Sigmoid colon (tissue), 7 donors: Measurements from ENCODE around the gene LAIR2. TPM values are rescaled to one million over a fixed set of nuclear protein-coding genes. Genes with fewer than 3 reads are reported as not detected.

Experiments used
- DNase-seq: peaks from one replicate; pipeline ENCODE4 v3.0.0-alpha.2; 2019
- H3K27ac ChIP-seq, 4 donors: fragments of 200-600 bp; sonication (generic); one replicate each; pipeline ENCODE4 v1.5.1; 2016 to 2019; ENCODE audit warnings: mild to moderate bottlenecking in 1 of 4
- H3K27me3 ChIP-seq, 3 donors: fragments of 200-600 bp; sonication (generic); one replicate each; pipeline ENCODE4 v1.5.1; 2019; ENCODE audit warnings: mild to moderate bottlenecking in 1 of 3
- H3K36me3 ChIP-seq, 4 donors: fragments of 200-600 bp; sonication (generic); one replicate each; pipeline ENCODE4 v1.5.1; 2016 to 2019
- H3K4me1 ChIP-seq, 4 donors: fragments of 200-600 bp; sonication (generic); one replicate each; pipeline ENCODE4 v1.5.1; 2017 to 2019
- H3K4me3 ChIP-seq, 4 donors: fragments of 200-600 bp; sonication (generic); one replicate each; pipeline ENCODE4 v1.5.1; 2017 to 2019; ENCODE audit warnings: mild to moderate bottlenecking in 2 of 4, moderate library complexity in 1 of 4
- H3K9me3 ChIP-seq, 4 donors: fragments of 200-600 bp in 3 of 4; sonication (generic) in 3 of 4; one replicate each; pipeline versions ENCODE4 v1.5.1 to v1.6.1; 2013 to 2019
- CTCF ChIP-seq, 4 experiments: fragments of 450-650 bp in 3 of 4; fragments of 200-600 bp in 1 of 4; IDR thresholded peaks; one replicate each; pipeline ENCODE4 v1.5.1; 2016 to 2019; ENCODE audit warnings: antibody characterized with exemption in 4 of 4, mild to moderate bottlenecking in 3 of 4, moderate library complexity in 2 of 4
- EP300 ChIP-seq, 4 donors: sonication (generic); formaldehyde crosslinking; IDR thresholded peaks; one replicate each; pipeline ENCODE4 v1.6.1; 2017; ENCODE audit warnings: antibody characterized with exemption in 4 of 4
- POLR2A ChIP-seq, 2 donors: fragments of 450-650 bp; IDR thresholded peaks; one replicate each; pipeline ENCODE4 v1.6.1; 2016; ENCODE audit warnings: antibody characterized with exemption in 2 of 2, mild to moderate bottlenecking in 2 of 2, moderate library complexity in 2 of 2
- POLR2AphosphoS5 ChIP-seq, 4 donors: sonication (generic); formaldehyde crosslinking; IDR thresholded peaks; one replicate each; pipeline ENCODE4 v1.6.1; 2017; ENCODE audit warnings: antibody characterized with exemption in 4 of 4
- WGBS, 2 donors: extraction: QIAGEN DNeasy Blood & Tissue Kit; methylation state at CpG; one replicate each; pipeline ENCODE4 v1.1.7; 2013; 5-methylcytosine and 5-hydroxymethylcytosine counted together
- intact Hi-C: fragments of 100-400 bp; cut with DNase I; formaldehyde crosslinking; loops from one replicate; pipeline ENCODE4 v1.15.1; 2023
- polyA plus RNA-seq, 3 donors: library from polyadenylated mRNA; stranded (reverse); fragments of 200-250 nt; gene quantifications; one replicate each; pipeline ENCODE4 v1.2.3, GENCODE V29; 2013
- total RNA-seq, 4 donors: library from RNA; depleted of rRNA; stranded (reverse); fragments of >200 nt; gene quantifications; one replicate each; pipeline ENCODE4 v1.1.0, GENCODE V29; 2016
- donor health status: healthy with polysubstance abuse.
- donor health status: Bipolar disorder and iron deficiency.
- donor health status: healthy.

The LAIR2 gene
- total and polyA plus RNA-seq, 7 donors, result 1.9 TPM; not detected in 6

DNA sequence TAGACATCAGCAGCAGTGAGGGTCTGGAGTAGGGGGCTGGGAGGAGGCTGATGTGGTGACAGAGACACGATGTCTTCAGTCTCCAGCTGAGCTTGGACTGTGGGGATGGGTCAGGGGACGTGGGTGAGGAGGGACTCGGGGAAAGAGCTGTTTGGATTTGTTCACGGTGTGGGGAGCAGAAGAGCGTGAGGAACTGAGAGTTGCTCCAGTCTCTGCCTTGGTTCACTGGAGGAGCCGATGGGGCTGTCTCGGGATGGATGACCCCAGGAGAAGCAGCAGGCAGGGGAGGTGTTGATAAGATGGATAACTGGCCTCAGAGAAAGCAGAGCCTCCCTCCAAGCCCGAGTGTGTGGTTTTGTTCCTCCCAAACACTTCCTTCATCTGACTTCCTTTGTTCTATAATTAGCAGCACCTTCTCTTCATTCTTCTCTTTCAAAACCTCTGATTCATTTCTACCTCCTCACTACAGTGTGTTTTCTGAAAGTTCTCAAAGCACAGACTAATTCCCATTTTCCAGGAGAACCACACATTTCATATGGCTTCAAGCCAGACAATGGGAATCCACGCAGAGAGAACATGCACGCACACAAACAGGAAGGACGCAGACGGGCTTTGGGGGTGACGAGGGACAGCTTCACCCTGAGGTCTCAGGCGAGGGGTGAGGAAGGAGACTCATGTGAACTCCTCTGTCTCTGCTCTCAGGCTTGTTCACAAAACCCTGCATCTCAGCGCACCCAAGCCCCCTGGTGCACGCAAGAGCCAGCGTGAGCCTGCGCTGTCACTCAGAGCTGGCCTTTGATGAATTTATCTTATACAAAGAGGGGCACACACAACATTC, 18.6 kb downstream of the LAIR2 start:
- Histone ChIP-seq H3K4me1 (no peaks in the 10 kb centered on the region), H3K27me3 (peaks cover 0 to 7% (median 3%) of the 10 kb centered on the region in 3 donors), H3K36me3 (no peaks in the 10 kb centered on the region), H3K27ac (no peak overlapping the region), H3K4me3 (no peak overlapping the region), H3K9me3 (no peaks in the 10 kb centered on the region)
- intact Hi-C loops, result no loop called here
- TF ChIP-seq POLR2A (IDR thresholded peaks at IDR 0.05), result no peak
- TF ChIP-seq EP300 (IDR thresholded peaks at IDR 0.05), result no peak
- no peak for TF ChIP-seq CTCF (IDR thresholded peaks at IDR 0.05)
- no peak for TF ChIP-seq POLR2AphosphoS5 (IDR thresholded peaks at IDR 0.05)
- 38 to 65% methylated on average over 18 of the region's 18 CpGs for WGBS, 2 donors
- DNase-seq, result no peak

DNA sequence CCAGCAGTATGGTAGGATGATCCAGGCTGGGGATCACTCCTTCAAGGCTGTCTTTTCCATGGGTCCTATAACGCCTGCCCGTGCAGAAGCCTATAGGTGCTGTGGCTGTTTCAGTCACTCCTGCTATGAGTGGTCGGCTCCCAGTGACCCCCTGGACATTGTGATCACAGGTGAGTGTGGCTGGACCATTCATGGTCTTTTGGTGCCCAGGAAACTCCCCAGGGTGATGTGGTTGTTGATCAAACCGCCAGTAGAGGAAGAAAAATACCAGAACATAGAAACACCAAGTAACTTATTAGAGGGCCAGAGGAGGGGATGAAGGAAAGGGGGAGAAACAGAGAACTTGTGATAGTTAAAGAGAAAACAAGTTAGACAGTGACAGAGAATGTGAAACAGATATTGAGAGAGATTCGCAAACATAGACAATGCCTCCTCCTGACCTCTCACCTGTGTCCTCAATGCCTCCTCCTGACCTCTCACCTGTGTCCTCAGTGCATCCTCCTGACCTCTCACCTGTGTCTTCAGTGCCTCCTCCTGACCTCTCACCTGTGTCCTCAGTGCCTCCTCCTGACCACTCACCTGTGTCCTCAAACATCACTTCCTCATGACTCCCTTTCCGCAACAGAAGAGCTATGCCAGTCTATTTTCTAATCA, 19.4 kb downstream of the LAIR2 start:
- no peak overlapping the region for H3K27ac ChIP-seq
- TF ChIP-seq POLR2AphosphoS5 (IDR thresholded peaks at IDR 0.05), result no peak
- TF ChIP-seq CTCF (IDR thresholded peaks at IDR 0.05), result no peak
- H3K4me1 ChIP-seq, result no peaks in the 10 kb centered on the region
- DNase-seq, result no peak
- no peak overlapping the region for H3K4me3 ChIP-seq
- 71 to 76% methylated on average over 6 of the region's 6 CpGs for WGBS, 2 donors
- H3K27me3 ChIP-seq, result peaks cover 0 to 7% (median 3%) of the 10 kb centered on the region in 3 donors
- intact Hi-C loops, result no loop called here
- no peaks in the 10 kb centered on the region for H3K36me3 ChIP-seq
- H3K9me3 ChIP-seq, result no peaks in the 10 kb centered on the region

DNA sequence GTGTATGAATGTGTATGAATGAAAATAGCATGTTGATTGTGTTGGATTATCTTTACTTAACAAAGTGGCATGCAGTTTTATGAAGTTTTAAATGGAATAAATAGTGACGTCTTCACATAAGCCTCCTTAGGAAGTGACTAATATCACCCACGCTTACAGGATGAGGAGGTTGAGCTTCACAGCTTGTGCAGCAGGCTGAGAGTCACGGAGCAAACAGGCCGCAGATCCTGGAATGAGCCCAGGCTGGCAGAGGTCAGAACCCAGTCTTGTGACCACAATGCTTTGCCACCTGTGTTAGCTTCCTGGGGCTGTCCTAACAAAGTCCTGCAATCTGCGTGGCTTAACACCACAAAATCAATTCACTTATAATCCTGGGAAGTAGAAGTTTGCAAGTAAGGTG, 20.8 kb downstream of the LAIR2 start:
- H3K4me1 ChIP-seq, result no peaks in the 10 kb centered on the region
- TF ChIP-seq POLR2A (IDR thresholded peaks at IDR 0.05) (no peak), POLR2AphosphoS5 (IDR thresholded peaks at IDR 0.05) (no peak), CTCF (IDR thresholded peaks at IDR 0.05) (no peak), EP300 (IDR thresholded peaks at IDR 0.05) (no peak)
- DNase-seq, result no peak
- no peaks in the 10 kb centered on the region for H3K9me3 ChIP-seq
- intact Hi-C loops, result no loop called here
- no peak overlapping the region for H3K4me3 ChIP-seq
- H3K27ac ChIP-seq, result no peak overlapping the region
- peaks cover 0 to 7% (median 3%) of the 10 kb centered on the region in 3 donors for H3K27me3 ChIP-seq
- no peaks in the 10 kb centered on the region for H3K36me3 ChIP-seq
- WGBS, 2 donors, result 45 to 64% methylated on average over 5 of the region's 5 CpGs

- no peak overlapping the region for H3K4me3 ChIP-seq
- H3K27ac ChIP-seq, result no peak overlapping the region
- intact Hi-C loops, result no loop called here
- 76 to 85% methylated on average over 5 of the region's 5 CpGs for WGBS, 2 donors
- peaks cover 0 to 3% (median 3%) of the 10 kb centered on the region in 3 donors for H3K27me3 ChIP-seq
- TF ChIP-seq CTCF (IDR thresholded peaks at IDR 0.05) (no peak), EP300 (IDR thresholded peaks at IDR 0.05) (no peak), POLR2AphosphoS5 (IDR thresholded peaks at IDR 0.05) (no peak), POLR2A (IDR thresholded peaks at IDR 0.05) (no peak)
- DNase-seq, result no peak
- H3K36me3 ChIP-seq, result no peaks in the 10 kb centered on the region
- H3K9me3 ChIP-seq, result no peaks in the 10 kb centered on the region
- no peaks in the 10 kb centered on the region for H3K4me1 ChIP-seq
Observed at GRCh38 chr19:54525636-54526035, 23.0 kb downstream of the LAIR2 start.
